IMR-90 (cell line): ENCODE results near the gene SYTL1. TPM values are rescaled to one million over a fixed set of nuclear protein-coding genes. Genes with fewer than 3 reads are reported as not detected.

Source experiments
- ATAC-seq: fragments of 200-7000 bp; cut with Tn5 transposase; 2 replicates; pipeline ENCODE4 v1.9.1; 2020; ENCODE audit warnings: low read depth, mild to moderate bottlenecking, moderate library complexity
- BruUV-seq: library from RNA; stranded (reverse); fragments of 400-500 nt; replicated peaks from 2 replicates; lab custom pipeline; 2021; lab: Mats Ljungman, UMichigan
- CTCF ChIA-PET: fragments of 300-600 bp; formaldehyde crosslinking; extraction: SDS; loops from one replicate; lab custom pipeline; 2021; ENCODE audit warnings: antibody characterized with exemption; lab: Yijun Ruan, JAX
- POLR2A ChIA-PET: fragments of 300-600 bp; sonication (Branson Sonifier 250); formaldehyde crosslinking; loops from one replicate; lab custom pipeline; 2022; ENCODE audit warnings: antibody characterized with exemption; ENCODE audit not compliant: unreplicated experiment; lab: Charles Lee
- DNase-seq: peaks from one replicate; pipeline ENCODE4 v3.0.0; 2013
- H2AFZ ChIP-seq: replicated peaks from 2 replicates; pipeline ENCODE3; 2013; ENCODE audit warnings: low read length, mild to moderate bottlenecking; ENCODE audit not compliant: poor library complexity
- H2AK5ac ChIP-seq: 2 replicates; pipeline ENCODE4 v1.6.1; 2013; ENCODE audit warnings: low read depth, low read length, inconsistent platforms
- H2AK9ac ChIP-seq: replicated peaks from 2 replicates; pipeline ENCODE3; 2013; ENCODE audit warnings: mild to moderate bottlenecking, low read depth, low read length, moderate library complexity; ENCODE audit not compliant: poor library complexity
- H2BK120ac ChIP-seq: 2 replicates; pipeline ENCODE4 v1.6.1; 2013; ENCODE audit warnings: low read depth, low read length, inconsistent platforms
- H2BK15ac ChIP-seq: 3 replicates; pipeline ENCODE4 v1.6.1; 2013; ENCODE audit warnings: low read depth, low read length, inconsistent platforms
- H2BK20ac ChIP-seq: 2 replicates; pipeline ENCODE4 v1.6.1; 2013; ENCODE audit warnings: low read depth, mild to moderate bottlenecking, inconsistent platforms, low read length, moderate library complexity
- H2BK5ac ChIP-seq: 2 replicates; pipeline ENCODE4 v1.6.1; 2013; ENCODE audit warnings: mild to moderate bottlenecking, low read depth, low read length, inconsistent platforms; ENCODE audit not compliant: poor library complexity, severe bottlenecking
- H3K14ac ChIP-seq: replicated peaks from 2 replicates; pipeline ENCODE4 v1.6.1; 2013; ENCODE audit warnings: low read depth, low read length, inconsistent platforms
- H3K18ac ChIP-seq: 2 replicates; pipeline ENCODE4 v1.6.1; 2013; ENCODE audit warnings: low read depth, low read length, control low read depth
- H3K23ac ChIP-seq: 2 replicates; pipeline ENCODE4 v1.6.1; 2013; ENCODE audit warnings: low read depth, low read length, inconsistent platforms
- H3K27ac ChIP-seq: 2 replicates; pipeline ENCODE4 v1.5.1; 2013; ENCODE audit warnings: mild to moderate bottlenecking, control low read depth, low read length; ENCODE audit not compliant: insufficient read depth
- H3K27me3 ChIP-seq: 2 replicates; pipeline ENCODE4 v1.6.1; 2013; ENCODE audit warnings: low read length; ENCODE audit not compliant: control insufficient read depth, insufficient read depth
- H3K36me3 ChIP-seq: 2 replicates; pipeline ENCODE4 v1.6.1; 2013; ENCODE audit warnings: low read length, mixed read lengths; ENCODE audit not compliant: control insufficient read depth, insufficient read depth
- H3K4ac ChIP-seq: 2 replicates; pipeline ENCODE4 v1.6.1; 2013; ENCODE audit warnings: low read depth, low read length, inconsistent platforms
- H3K4me1 ChIP-seq: 2 replicates; pipeline ENCODE4 v1.6.1; 2013; ENCODE audit warnings: low read length, mixed read lengths; ENCODE audit not compliant: control insufficient read depth, insufficient read depth
- H3K4me2 ChIP-seq: 2 replicates; pipeline ENCODE4 v1.6.1; 2013; ENCODE audit warnings: low read depth, mild to moderate bottlenecking, control low read depth, low read length, moderate library complexity
- H3K4me3 ChIP-seq: 2 replicates; pipeline ENCODE4 v1.5.1; 2013; ENCODE audit warnings: low read depth, mild to moderate bottlenecking, control low read depth, low read length, moderate library complexity; ENCODE audit not compliant: insufficient read depth
- H3K56ac ChIP-seq: 2 replicates; pipeline ENCODE4 v1.6.1; 2013; ENCODE audit warnings: low read length, inconsistent platforms; ENCODE audit not compliant: insufficient read depth; ENCODE audit errors: extremely low read depth
- H3K79me1 ChIP-seq, 2 experiments: 2 replicates each; pipeline ENCODE4 v1.6.1; 2013; ENCODE audit warnings: low read length in 2 of 2, inconsistent platforms in 1 of 2, low read depth in 1 of 2
- H3K9ac ChIP-seq: 2 replicates; pipeline ENCODE4 v1.6.1; 2013; ENCODE audit warnings: low read depth, low read length, control low read depth
- H3K9me1 ChIP-seq: 2 replicates; pipeline ENCODE4 v1.6.1; 2013; ENCODE audit warnings: low read length, inconsistent platforms; ENCODE audit not compliant: insufficient read depth
- H3K9me3 ChIP-seq: 2 replicates; pipeline ENCODE4 v1.6.1; 2013; ENCODE audit warnings: low read length; ENCODE audit not compliant: control insufficient read depth, insufficient read depth
- H4K20me1 ChIP-seq: 2 replicates; pipeline ENCODE4 v1.6.1; 2013; ENCODE audit warnings: low read length, inconsistent platforms; ENCODE audit not compliant: insufficient read depth
- H4K5ac ChIP-seq: 2 replicates; pipeline ENCODE4 v1.6.1; 2013; ENCODE audit warnings: mild to moderate bottlenecking, low read depth, low read length, control low read depth
- H4K8ac ChIP-seq, 2 experiments: 2 replicates each; pipeline ENCODE4 v1.6.1; 2013; ENCODE audit warnings: low read depth in 2 of 2, low read length in 2 of 2, control low read depth in 1 of 2, inconsistent platforms in 1 of 2
- H4K91ac ChIP-seq: 2 replicates; pipeline ENCODE4 v1.6.1; 2013; ENCODE audit warnings: low read depth, low read length, inconsistent platforms; ENCODE audit not compliant: insufficient read depth
- MXI1 ChIP-seq: IDR thresholded peaks from 2 replicates; pipeline ENCODE4 v1.6.1; 2012; ENCODE audit warnings: low read depth, mild to moderate bottlenecking, low read length, moderate library complexity, borderline replicate concordance
- NFE2L2 ChIP-seq: fragments of 150-350 bp; IDR thresholded peaks from 2 replicates; pipeline ENCODE4 v1.6.1; 2016; ENCODE audit warnings: low read depth, mild to moderate bottlenecking, low read length
- RAD21 ChIP-seq: IDR thresholded peaks from 2 replicates; pipeline ENCODE4 v1.6.1; 2012; ENCODE audit warnings: low read length, improper control_type of control experiment
- RCOR1 ChIP-seq: IDR thresholded peaks from 2 replicates; pipeline ENCODE4 v1.6.1; 2012; ENCODE audit warnings: mild to moderate bottlenecking, low read length, improper control_type of control experiment; ENCODE audit not compliant: insufficient replicate concordance
- RFX5 ChIP-seq: IDR thresholded peaks from 2 replicates; pipeline ENCODE4 v1.8.0; 2012; ENCODE audit warnings: low read depth, mild to moderate bottlenecking, low read length, moderate library complexity
- WGBS, 2 experiments: methylation state at CpG; one replicate each; pipeline versions ENCODE4 v1.1.5 to v1.1.7; 2013; ENCODE audit warnings: missing lambda C conversion rate in 2 of 2; ENCODE audit not compliant: insufficient read length in 1 of 2; ENCODE audit errors: extremely low coverage in 2 of 2; 5-methylcytosine and 5-hydroxymethylcytosine counted together
- dilution Hi-C: fragments of 300-500 bp; cut with HindIII; formaldehyde crosslinking; loops from one replicate; pipeline ENCODE4 v1.14.3; 2018; ENCODE audit warnings: low sequenced_read_pairs; ENCODE audit not compliant: unreplicated experiment
- in situ Hi-C: fragments of 300-500 bp; cut with MboI; formaldehyde crosslinking; loops from 3 replicates; pipeline ENCODE4 v1.14.3; 2019; ENCODE audit warnings: low sequenced_read_pairs, inconsistent platforms, mixed read lengths
- intact Hi-C: fragments of 100-400 bp; cut with micrococcal nuclease; formaldehyde crosslinking; loops from 2 replicates; pipeline ENCODE4 v1.10.0; 2022
- polyA plus RNA-seq, 3 experiments: library from polyadenylated mRNA; depleted of rRNA; stranded (reverse); fragments of >200 nt; gene quantifications; 2 replicates each; pipeline ENCODE4 v1.2.3, GENCODE V29; 2012; ENCODE audit warnings: low replicate concordance in 1 of 3
- total RNA-seq: library from RNA; depleted of rRNA; stranded (reverse); fragments of >200 nt; gene quantifications from 2 replicates; pipeline ENCODE4 v1.2.3, GENCODE V29; 2012
- TF ChIP-seq, protein P1 (sequence below): fragments of 150-350 bp; IDR thresholded peaks from 2 replicates; pipeline ENCODE4 v1.6.1; 2017; ENCODE audit warnings: mild to moderate bottlenecking, antibody characterized with exemption, low read length, low read depth

Gene SYTL1
- total and polyA plus RNA-seq, 2 of the 4 experiments (the other 2 are of a cell fraction), result 0.18 to 1.0 TPM

DNA sequence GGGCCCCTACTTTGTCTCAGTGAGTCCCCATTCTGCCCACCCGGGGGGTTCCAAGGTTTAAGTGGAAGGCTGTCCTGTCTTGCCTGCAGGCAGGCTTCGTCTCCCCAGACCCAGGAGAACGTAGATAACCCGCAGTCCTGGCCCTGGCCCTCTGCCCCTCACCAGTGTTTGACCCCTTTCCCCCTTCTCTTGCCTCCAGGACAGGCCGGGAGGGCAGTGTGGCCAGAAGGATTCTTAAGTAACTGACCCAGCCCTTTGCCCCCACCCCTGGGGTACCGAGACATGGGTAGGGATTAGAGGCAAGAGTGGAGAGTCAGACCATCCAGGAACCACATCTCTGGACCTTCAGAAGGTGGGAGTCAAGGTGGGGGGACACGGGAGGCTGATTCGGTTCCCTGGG lies 11.0 kb upstream of the SYTL1 start:
- no peak overlapping the region for H2AK5ac ChIP-seq
- BruUV-seq, result no TSS peak
- H4K5ac ChIP-seq, result no peak overlapping the region
- no peak overlapping the region for H3K4ac ChIP-seq
- WGBS, 2 experiments, result 83% methylated on average over 1 of the region's 8 CpGs; no CpG with 5 or more reads in 1 of the 2 experiments
- in situ Hi-C loops (no loop called here), dilution Hi-C loops (no loop called here), intact Hi-C loops (no loop called here)
- POLR2A ChIA-PET, result no interaction called here
- H3K36me3 ChIP-seq, result peaks cover 56% of the 10 kb centered on the region
- H3K27me3 ChIP-seq, result no peaks in the 10 kb centered on the region
- no peak overlapping the region for H2AK9ac ChIP-seq
- H3K9ac ChIP-seq, result no peak overlapping the region
- CTCF ChIA-PET, result no interaction called here
- H3K4me3 ChIP-seq, result no peak overlapping the region
- H3K27ac ChIP-seq, result no peak overlapping the region
- no peak overlapping the region for H3K56ac ChIP-seq
- DNase-seq, result no peak
- H2AFZ ChIP-seq, result no peak overlapping the region
- peaks cover 44% of the 10 kb centered on the region for H4K20me1 ChIP-seq
- H2BK15ac ChIP-seq, result no peak overlapping the region
- H3K4me2 ChIP-seq, result no peak overlapping the region
- peaks cover 3% of the 10 kb centered on the region; the same call in 1 of the 2 replicates for H3K9me1 ChIP-seq
- H3K4me1 ChIP-seq, result 0 out of 2 replicates have a peak, but pooled peaks cover 2% of the 10 kb centered on the region
- H4K8ac ChIP-seq, result no peak overlapping the region
- ATAC-seq, result no peak
- peaks cover 16 to 56% of the 10 kb centered on the region in 2 experiments for H3K79me1 ChIP-seq
- no peak overlapping the region for H2BK5ac ChIP-seq
- H2BK20ac ChIP-seq, result no peak overlapping the region
- no peak for TF ChIP-seq RFX5
- TF ChIP-seq NFE2L2, result no peak
- TF ChIP-seq, protein P1, sequence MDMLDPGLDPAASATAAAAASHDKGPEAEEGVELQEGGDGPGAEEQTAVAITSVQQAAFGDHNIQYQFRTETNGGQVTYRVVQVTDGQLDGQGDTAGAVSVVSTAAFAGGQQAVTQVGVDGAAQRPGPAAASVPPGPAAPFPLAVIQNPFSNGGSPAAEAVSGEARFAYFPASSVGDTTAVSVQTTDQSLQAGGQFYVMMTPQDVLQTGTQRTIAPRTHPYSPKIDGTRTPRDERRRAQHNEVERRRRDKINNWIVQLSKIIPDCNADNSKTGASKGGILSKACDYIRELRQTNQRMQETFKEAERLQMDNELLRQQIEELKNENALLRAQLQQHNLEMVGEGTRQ, result no peak
- TF ChIP-seq RCOR1, result no peak
- no peak for TF ChIP-seq MXI1
- TF ChIP-seq RAD21, result no peak
- no peak overlapping the region for H4K91ac ChIP-seq
- H3K9me3 ChIP-seq, result no peaks in the 10 kb centered on the region
- no peak overlapping the region for H3K14ac ChIP-seq
- H3K23ac ChIP-seq, result no peak overlapping the region
- H2BK120ac ChIP-seq, result no peak overlapping the region
- H3K18ac ChIP-seq, result no peak overlapping the region
